CD4-positive, alpha-beta T cell treated with Interleukin-17A for 4 hours (primary cell): Measurements from ENCODE around the gene PPARG.
"Not testable (repeated sequence)": the region's sequence is repeated elsewhere in the genome, so short reads cannot be mapped to it uniquely, and the experiment has no call there.

Source experiments
- DNase-seq: peaks from one replicate; pipeline ENCODE4 v3.0.0-alpha.2; 2020; ENCODE audit warnings: mixed read lengths

The PPARG gene

DNA sequence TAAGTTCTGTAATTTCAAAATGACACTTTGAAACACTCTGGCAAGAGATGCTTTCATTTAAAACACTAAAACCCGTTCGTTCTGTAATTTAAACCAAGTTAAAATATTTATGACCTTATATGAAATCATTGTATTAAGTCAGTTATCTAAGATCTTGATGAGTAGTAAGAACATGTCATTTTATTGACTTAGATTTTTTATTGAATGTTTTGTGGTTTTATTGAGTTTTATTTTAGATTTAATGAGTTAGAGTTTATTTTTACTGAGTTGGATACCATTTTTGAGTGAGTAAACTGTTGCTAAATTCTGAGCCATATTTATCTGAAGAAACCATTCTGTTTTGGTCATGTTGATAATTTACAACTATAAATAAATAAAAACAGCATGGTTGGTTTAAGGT is 94.3 kb downstream of the PPARG start:
- DNase-seq: no peak

DNA sequence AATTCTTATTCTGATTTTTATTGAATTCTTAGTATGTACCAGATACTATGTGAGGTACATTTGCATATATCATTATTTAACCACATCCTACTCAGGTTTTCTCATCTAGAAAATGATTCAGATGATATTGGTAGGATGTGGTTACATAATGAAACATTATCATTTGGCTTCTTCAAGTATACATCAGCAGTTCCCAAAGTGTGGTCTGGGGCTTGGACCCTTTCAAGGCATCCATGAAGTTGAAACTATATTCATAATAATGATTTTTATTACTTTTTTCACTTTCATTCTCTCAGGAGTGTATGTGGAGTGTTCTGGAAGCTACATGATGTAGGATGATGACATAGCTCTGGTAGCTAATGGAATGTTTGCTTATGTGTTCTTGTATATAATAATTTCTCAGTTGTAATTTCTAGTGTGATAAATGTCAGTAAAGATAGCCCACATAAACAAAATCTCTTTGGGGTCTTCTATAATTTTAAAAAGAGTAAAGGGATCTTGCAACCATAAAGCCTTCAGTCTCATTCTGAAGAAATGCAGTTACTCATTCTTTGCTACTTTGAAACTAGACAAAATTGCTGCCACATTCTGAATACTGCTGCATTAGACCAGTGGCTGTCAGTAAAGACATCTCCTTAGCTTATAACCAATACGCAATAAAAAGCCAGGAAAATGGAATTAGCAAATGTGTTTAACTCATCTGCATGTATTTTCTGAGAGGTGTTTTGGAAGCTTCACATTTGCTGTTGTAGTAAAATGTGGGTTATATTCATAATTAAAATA is 95.8 kb downstream of the PPARG start:
- DNase-seq: no peak

DNA sequence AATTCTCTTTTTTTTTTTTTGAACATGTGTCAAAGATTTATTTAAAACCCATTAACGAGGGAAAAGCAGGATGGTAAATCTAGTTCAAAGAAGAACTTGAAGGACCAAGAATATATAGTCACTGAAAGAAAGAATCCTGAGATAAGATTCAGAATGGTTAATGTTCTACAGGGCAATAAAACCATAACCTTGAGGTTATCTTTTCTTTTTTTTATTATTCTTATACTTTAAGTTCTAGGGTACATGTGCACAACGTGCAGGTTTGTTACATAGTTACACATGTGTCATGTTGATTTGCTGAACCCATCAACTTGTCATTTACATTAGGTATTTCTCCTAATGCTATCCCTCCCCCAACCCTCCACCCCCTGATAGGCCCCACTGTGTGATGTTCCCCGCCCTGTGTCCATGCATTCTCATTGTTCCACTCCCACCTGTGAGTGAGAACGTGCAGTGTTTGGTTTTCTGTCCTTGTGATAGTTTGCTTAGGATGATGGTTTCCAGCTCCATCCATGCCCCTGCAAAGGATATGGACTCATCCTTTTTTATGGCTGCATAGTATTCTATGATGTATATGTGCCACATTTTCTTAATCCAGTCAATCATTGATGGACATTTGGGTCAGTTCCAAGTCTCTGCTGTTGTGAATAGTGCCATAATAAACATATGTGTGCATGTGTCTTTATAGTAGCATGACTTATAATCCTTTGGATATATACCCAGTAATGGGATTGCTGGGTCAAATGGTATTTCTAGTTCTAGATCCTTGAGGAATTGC is 97.8 kb downstream of the PPARG start:
- not testable (repeated sequence) for DNase-seq

DNA sequence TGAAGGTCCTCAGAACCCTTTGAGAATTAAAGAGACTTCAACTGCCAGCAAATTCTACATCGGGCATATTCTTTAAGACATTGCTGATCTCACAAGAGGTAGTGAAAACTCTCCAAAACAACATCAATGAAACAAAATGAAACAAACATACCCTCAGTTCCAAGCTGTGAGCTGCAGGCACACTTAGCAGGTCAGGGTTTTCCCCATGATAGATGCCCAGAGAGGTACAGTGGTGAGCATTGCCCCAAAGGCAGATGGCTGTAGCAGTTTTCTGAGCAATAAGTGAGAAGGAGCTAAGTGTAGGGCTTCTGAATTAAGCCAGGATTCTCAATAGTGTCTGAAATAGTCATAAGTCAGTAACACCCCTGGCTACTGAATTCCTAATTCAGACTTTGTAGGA is 99.3 kb downstream of the PPARG start:
- DNase-seq: no peak

DNA sequence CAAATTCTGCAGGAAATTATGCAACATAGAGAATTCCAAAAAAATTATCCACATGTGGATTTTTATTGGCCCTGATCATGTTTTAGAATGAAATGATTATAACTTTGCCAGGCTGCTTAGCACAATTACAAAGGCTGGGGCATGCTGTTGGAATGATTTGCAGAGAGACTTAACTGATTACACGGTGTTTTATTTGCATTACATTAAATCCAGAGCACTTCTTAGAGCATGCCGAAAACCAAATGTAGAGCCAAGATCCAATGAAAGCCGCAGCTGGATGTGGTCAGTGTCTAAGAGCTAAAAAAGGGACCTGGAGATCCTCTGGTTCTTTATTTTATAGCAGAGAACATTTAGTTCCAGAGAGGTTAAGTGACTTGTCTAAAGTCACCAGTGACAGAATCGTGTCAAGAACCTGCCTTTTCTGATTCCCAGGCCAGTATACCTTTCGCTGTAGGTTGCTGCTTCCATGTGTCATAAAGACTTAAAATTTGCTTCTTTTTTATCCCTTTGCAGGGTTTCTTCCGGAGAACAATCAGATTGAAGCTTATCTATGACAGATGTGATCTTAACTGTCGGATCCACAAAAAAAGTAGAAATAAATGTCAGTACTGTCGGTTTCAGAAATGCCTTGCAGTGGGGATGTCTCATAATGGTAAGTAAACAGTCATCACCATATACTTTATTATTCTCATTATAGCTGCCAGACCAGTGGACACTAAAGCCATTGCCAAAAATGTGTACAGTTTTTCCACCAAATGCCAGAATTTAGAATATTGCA is 103.4 kb downstream of the PPARG start:
- DNase-seq: no peak

DNA sequence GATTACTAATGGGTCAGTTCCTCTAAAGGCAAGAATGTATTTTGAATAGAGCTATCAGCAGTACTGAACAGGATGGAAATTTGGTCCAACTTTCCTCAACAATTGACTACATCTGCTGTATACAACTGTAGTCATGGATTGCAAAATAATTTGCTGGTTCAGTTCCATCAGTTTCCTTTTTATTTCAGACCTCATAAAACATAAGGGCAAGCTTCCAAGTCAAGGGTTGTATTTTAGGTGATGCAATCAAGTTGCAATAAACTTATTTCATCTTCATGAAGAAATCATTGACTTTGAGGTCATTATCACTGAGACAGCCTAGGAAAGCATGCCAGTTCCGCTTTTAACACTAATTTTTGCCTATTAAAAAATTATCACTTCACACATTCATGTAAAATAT is 105.0 kb downstream of the PPARG start:
- no peak for DNase-seq

DNA sequence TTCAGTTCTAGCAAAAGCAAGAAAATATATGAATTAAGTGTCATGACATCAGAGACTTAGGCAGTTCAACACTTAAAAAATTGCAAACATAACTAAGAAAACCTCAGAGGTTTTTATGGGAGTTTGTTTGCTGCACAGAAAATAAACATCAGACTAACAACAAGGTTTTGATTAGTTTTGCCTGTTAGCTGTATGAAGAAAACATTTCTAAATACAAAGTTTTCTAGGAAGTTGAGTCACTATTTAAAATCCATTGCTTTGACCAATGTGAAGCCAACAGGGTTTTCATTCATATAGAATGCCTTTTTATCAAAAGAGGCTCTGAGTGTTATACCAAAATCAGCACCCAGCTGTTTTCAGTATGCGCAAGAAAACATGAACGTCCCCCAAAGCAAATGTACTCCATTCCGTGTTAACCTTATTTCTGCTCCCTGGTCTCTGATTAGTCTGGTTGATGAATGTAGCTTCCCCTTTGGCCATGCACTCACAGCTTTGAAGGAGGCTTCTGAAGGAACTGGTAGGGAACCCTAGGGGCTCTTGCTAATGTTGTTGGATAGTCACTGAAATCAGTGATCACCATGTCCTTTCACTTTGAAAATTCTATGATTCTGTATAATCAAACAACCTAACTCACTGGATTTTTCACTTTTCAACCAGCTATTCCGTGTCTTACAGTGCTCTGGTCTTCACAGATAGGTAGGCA is 105.8 kb downstream of the PPARG start:
- DNase-seq: no peak

DNA sequence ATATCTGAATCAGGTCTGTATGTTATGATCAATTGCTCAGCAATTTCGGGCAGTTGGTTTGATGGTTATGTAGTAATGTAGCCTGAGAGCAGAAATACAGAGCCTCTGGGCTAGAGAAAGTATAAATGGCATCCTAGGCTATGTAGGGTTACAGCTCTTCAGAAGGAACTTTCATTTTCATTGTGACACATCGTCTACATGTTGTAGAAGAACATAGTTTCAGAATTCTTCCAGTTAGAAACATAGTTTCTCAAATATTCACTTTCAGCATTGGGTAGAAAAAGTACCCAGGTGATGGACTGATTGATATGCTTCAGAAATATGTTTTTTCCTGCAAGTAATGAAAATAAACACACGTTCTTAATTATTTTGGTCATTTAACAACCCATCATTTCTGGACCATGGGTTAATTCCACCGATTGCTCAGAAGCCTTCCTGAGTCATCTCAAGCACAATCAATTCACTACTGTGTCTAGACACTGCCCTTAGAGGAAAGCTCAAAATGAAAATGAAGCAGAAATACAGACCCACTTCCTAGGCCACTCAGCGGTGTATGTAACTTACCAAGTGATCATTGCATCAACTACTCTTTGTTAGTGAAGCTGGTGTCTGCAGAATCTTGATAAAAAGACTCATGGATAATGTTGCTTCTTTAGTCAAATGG is 106.6 kb downstream of the PPARG start:
- DNase-seq: no peak

DNA sequence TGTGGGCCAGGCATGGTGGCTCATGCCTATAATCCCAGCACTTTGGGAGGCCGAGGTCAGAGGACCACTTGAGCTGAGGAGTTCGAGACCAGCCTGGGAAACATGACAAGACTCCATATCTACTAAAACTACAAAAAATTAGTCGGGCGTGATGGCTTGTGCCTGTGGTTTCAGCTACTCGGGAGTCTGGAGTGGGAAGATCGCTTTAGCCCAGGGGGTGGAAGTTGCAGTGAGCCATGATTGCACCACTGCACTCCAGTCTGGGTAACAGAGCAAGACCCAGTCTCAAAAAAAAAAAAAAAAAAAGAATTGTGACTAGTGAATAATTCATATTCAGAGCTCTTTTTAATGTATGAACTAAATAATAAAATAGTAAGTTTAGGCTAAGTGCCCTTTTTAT is 107.6 kb downstream of the PPARG start:
- DNase-seq: no peak

DNA sequence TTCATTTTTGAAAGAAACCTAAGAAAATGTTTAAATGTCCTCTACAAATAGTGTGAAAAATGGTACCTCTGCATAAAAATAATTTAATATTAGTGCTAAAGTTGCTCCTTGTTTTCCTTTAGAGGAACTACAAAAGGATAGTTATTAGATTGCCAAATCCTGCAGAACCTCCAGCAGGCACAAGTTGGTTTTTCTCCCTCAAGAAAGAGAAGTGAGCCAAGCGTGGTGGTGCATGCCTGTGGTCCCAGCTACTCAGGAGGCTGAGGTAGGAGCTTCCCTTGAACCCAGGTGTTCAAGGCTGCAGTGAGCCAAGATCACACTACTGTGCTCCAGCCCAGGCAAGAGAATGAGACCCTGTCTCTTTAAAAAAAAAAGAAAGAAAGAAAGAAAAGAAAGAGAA is 110.4 kb downstream of the PPARG start:
- DNase-seq: no peak

DNA sequence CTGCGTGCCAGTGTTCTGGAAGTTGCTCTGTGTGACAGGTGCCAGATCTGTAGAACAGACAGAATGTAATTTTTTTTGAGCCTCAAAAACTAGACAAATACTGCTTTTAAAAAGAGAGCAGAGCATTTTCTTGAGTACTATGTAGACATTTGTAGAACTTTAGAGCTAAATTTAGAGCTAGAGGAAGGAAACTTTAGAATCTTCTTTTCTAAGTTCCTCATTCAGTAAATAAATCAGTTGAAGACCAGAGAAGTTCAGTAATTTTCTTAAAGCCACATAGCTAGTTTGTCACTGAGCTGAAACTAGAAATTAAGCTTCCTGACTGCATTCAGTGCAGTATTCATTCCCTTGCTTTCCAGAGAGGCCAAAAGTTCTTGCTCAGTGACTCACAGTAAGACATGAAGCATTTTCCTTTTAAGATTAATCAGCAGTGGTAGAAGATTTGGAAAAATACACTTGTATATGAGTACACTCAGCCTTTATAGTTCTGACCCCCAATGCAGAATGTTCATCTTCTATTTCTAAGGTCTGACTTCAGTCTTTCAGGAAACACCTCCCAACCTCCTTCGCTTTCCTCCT is 111.8 kb downstream of the PPARG start:
- no peak for DNase-seq

DNA sequence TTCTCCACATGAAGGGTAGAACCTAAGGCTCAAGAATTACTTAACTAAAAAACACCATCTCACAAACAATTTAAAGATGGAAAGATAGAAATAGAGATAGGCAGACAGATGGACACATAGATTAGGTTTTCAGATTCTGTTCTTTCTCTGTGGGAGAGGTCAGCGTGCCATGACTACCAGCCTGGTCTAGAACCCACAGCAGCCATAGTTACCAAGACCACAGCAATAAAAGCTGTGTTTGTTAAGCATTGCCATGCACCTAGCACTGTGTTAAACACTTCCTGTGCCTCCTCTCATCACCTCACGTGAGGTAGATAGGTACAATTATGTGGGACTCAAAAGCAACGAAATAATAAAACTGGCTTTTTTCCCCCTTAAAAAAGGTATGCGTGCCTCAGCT is 112.3 kb downstream of the PPARG start:
- DNase-seq: no peak

DNA sequence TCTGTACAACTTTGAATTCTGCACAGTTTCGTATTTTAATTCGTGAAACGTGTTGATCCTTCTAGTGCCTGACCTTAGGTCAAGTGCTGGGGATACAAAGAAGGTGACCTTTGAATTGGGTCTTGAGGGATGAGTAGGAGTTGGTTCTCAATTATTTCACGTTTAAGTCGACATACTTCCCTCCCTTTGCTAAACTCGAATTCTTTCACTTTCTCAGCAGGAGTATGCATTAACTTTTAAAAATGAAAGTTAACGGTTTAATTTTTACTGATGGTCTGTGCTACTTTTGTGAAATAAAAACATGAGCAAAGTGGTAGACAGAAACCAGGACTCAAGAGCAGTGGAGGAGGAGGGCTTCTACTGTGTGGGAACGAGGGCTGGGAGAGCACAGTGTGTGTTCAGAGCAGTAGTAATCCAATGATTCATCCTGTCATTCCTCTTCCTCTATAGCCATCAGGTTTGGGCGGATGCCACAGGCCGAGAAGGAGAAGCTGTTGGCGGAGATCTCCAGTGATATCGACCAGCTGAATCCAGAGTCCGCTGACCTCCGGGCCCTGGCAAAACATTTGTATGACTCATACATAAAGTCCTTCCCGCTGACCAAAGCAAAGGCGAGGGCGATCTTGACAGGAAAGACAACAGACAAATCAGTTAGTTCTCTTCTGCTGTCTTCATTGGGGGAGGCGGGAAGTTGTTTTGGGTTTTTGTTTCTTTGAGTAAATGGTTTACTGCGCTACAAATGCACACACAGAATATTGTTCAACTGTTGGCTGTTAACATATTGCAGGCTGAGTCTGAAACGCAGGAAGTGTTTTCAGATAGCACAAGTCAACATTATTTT is 116.8 kb downstream of the PPARG start:
- DNase-seq: no peak

DNA sequence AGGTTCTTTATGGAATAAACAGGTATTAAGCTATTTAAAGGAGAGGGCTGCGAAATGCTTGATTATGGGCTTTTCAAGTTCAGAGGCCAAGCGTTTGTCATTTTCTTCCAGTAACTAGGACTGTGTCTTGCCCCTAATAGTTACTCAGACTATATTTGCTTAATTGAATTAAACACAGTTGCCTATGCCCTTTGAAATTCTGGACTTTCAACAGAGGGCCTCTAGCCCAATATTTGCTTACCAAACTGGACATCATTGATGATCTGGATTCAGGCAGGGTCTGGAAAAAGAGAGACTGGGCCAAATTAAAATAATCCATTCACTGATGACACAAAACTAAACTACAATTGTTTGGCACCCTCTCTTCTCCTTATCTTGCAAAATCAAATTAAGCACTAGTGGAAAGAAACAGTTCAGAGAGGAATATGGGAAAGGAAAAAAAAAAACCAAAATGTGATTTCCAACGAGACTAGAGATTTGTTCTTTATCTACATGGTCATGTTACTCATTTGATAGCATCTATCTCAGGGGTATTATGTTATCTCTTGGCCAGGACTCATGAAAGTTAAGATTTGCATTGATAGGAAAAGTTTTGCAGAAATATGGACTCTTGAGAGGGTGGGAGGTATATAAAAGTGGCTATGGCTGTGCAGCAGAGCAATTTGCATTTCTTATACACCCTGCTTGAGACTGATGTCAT is 120.3 kb downstream of the PPARG start:
- DNase-seq: no peak

DNA sequence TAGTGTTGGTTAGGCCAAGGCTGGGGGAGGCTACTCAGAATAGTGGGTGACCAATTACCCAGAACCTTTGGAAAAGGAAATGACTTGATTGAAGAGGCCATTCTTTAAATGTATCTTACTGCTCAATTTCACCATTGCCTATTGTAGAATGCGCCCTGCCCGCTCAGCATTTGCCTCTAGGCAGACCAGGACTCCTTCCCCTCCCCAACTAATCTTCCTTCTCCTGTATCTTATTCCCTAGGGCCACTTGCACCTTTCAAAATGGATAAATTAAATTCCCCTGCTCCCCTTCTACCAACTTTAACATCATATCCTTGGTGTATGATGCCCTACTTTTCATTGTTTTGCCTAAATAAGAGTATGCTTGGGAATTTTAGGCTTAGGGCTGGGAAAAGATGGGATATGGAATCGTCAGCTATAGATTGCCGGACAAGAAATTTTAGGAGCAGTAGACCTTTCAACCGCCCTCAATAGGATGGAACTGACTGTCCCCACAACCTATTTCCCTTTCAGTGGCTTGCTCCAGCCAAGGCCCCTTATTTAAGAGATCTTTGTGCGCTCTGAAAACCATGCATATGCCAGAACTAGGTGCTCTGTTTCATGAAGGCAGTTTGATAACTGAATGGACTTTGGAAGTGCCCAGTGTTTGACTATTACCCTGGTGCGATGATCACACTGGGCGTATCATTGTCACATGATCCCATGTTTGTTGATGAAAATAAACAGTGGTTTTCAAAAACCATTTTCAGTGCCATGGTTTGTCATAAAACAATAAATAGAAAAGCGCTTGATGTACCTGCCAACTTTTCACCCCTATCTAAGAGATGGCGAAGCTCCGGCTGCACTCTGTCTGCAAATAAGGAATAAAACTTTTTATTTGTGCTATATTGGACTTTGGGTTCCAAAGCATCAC is 121.1 kb downstream of the PPARG start:
- no peak for DNase-seq

DNA sequence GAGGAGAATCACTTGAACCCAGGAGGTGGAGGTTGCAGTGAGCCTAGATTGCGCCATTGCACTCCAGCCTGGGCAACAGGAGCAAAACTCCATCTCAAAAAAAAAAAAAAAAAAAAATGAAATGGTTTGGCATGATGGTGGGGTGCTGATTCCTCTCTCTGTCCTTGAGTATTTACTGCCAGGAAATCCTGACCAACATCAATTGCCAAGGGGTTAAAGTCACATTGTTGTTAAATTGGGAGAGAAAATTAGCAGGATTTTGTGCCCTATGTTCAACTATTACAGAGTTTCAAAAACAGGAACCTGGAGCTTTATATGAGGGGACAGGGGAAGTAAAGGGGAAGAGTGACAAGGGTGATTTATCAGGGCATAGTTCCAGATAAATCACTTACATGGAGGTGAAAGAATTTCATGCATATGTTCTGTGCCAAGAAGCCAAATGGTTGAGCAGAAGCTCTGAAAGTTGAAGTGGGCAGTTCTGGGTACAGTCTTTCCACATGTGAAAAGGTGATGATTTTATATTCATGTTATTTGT is 124.9 kb downstream of the PPARG start:
- DNase-seq: no peak

DNA sequence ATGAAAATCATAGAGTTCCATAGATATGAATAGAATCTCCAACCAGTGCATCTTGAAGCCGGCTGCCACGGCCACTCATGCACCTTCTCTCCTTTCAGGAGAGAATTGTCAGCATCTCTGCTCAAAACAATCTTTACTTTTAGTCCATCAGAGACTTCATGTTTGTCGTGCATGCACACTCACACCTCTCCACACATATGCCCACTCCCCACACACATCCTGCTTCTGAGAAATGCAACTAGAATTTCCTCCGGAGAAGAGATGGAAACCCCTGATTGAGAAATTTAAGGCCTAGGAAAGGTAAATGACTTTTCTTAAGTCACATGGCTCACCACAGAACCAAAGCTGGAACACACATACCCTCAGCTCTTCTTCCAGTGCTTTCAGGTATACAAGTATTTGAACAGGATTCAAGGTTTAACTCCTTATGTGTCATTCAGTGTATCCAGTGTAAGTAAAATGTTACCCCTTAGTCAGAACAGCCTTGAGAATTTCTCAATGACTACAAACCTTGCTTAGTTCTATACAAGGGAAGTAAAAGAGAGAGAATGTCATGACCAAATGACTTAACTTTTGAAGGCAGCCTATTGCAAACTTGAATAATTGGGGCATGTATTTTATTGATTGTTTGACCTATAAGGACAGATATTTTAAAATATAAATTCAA is 126.3 kb downstream of the PPARG start:
- DNase-seq: no peak

DNA sequence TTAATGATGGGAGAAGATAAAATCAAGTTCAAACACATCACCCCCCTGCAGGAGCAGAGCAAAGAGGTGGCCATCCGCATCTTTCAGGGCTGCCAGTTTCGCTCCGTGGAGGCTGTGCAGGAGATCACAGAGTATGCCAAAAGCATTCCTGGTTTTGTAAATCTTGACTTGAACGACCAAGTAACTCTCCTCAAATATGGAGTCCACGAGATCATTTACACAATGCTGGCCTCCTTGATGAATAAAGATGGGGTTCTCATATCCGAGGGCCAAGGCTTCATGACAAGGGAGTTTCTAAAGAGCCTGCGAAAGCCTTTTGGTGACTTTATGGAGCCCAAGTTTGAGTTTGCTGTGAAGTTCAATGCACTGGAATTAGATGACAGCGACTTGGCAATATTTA is 127.9 kb downstream of the PPARG start:
- no peak for DNase-seq
